ENCODE results near the gene NFIA. TPM values are rescaled to one million over a fixed set of nuclear protein-coding genes. Genes with fewer than 3 reads are reported as not detected.

Gene NFIA
- total and polyA plus RNA-seq, 10 of the 15 experiments (the other 5 are each of a cell fraction or from before 2014, with no cell fraction given), result 0.10 to 0.16 TPM; not detected in 8

GRCh38 chr1:61343734-61344420, 261.5 kb downstream of the NFIA start:
- WGBS (ENCODE audit: insufficient coverage, insufficient replicate concordance, low lambda C conversion rate, missing lambda C conversion rate), result 39% methylated on average over 6 of the region's 6 CpGs
- H3K27ac ChIP-seq (ENCODE audit: control insufficient read depth, insufficient read depth), result no peak overlapping the region
- no peak for TF ChIP-seq ATF3 (IDR thresholded peaks at IDR 0.05; ENCODE audit: borderline replicate concordance, extremely low read depth, low read depth, low read length)
- no peak for TF ChIP-seq TBL1XR1 (IDR thresholded peaks at IDR 0.05; ENCODE audit: low read depth, low read length)
- TF ChIP-seq ZNF384 (IDR thresholded peaks at IDR 0.05; ENCODE audit: borderline replicate concordance, low read depth, low read length), result no peak
- peaks cover 0 to 2% of the 10 kb centered on the region in 2 experiments; a peak in 3 of 4 replicates for H3K27me3 ChIP-seq (replicated peaks in 1 of 2; ENCODE audit: control insufficient read depth in 2 of 2, insufficient read depth in 2 of 2, low read length in 1 of 2)
- intact Hi-C loops (cut with micrococcal nuclease; ENCODE audit: unreplicated experiment) (loop anchor here (10.0 kb wide), 1 partner anchor 369 kb away; no protein-coding TSS in a partner anchor), in situ Hi-C loops (cut with MboI) (no loop called here)
- SMC1A ChIA-PET (ENCODE audit: uncharacterized antibody, unreplicated experiment), result no interaction called here
- RAD21 ChIA-PET (ENCODE audit: unreplicated experiment), result interaction anchor here (1.1 kb wide), 1 partner anchor 12 kb away, joined by 3 read pairs; no protein-coding TSS in a partner anchor
- BruUV-seq (replicated peaks), result no TSS peak
- no peaks in the 10 kb centered on the region for H3K4me1 ChIP-seq (ENCODE audit: control insufficient read depth, insufficient read depth, low read length)
- no peaks in the 10 kb centered on the region; the same call in 2 of the 3 replicates for H3K9me3 ChIP-seq (replicated peaks; ENCODE audit: control insufficient read depth, insufficient read depth, low read length)
- POLR2A ChIA-PET, result no interaction called here
- CTCF ChIA-PET, result no interaction called here
- no peak overlapping the region for H3K4me3 ChIP-seq
- H3K4me2 ChIP-seq (ENCODE audit: control insufficient read depth, insufficient read depth), result no peak overlapping the region
- FAIRE-seq, result no peak
- no peak for ATAC-seq
- H4K20me1 ChIP-seq (ENCODE audit: control insufficient read depth, insufficient read depth), result no peaks in the 10 kb centered on the region
- no peaks in the 10 kb centered on the region for H3K36me3 ChIP-seq (ENCODE audit: control insufficient read depth in 2 of 2, insufficient read depth in 2 of 2, low read length in 1 of 2)
- no peak overlapping the region for H3K9ac ChIP-seq (ENCODE audit: control insufficient read depth, insufficient read depth, low read length)
- H2AFZ ChIP-seq (ENCODE audit: control insufficient read depth, low read depth, low read length), result no peak overlapping the region
- H3K79me2 ChIP-seq (ENCODE audit: control insufficient read depth, insufficient read depth, low read length), result no peaks in the 10 kb centered on the region
- DNase-seq (ENCODE audit: low read depth, low spot score), result no peak

GRCh38 chr1:61344696-61345095, 262.3 kb downstream of the NFIA start:
- H2AFZ ChIP-seq (ENCODE audit: control insufficient read depth, low read depth, low read length), result no peak overlapping the region
- FAIRE-seq, result no peak
- peaks cover 0 to 1% of the 10 kb centered on the region in 2 experiments; a peak in 3 of 4 replicates for H3K27me3 ChIP-seq (replicated peaks in 1 of 2; ENCODE audit: control insufficient read depth in 2 of 2, insufficient read depth in 2 of 2, low read length in 1 of 2)
- H3K36me3 ChIP-seq (ENCODE audit: control insufficient read depth in 2 of 2, insufficient read depth in 2 of 2, low read length in 1 of 2), result no peaks in the 10 kb centered on the region
- H3K79me2 ChIP-seq (ENCODE audit: control insufficient read depth, insufficient read depth, low read length), result no peaks in the 10 kb centered on the region
- no peak for DNase-seq (ENCODE audit: low read depth, low spot score)
- RAD21 ChIA-PET (ENCODE audit: unreplicated experiment), result no interaction called here
- H3K9ac ChIP-seq (ENCODE audit: control insufficient read depth, insufficient read depth, low read length), result no peak overlapping the region
- TF ChIP-seq SP1 (IDR thresholded peaks at IDR 0.05; ENCODE audit: low read depth, low read length), result no peak
- TF ChIP-seq PML (IDR thresholded peaks at IDR 0.05; ENCODE audit: low read length), result no peak
- TF ChIP-seq ZNF207 (IDR thresholded peaks at IDR 0.05; ENCODE audit: borderline replicate concordance), result no peak
- no peak for TF ChIP-seq RAD51 (IDR thresholded peaks at IDR 0.05)
- TF ChIP-seq BMI1 (IDR thresholded peaks at IDR 0.05; ENCODE audit: borderline replicate concordance), result no peak
- no peak for TF ChIP-seq BACH1 (IDR thresholded peaks at IDR 0.05; ENCODE audit: borderline replicate concordance)
- no peaks in the 10 kb centered on the region for H4K20me1 ChIP-seq (ENCODE audit: control insufficient read depth, insufficient read depth)
- in situ Hi-C loops (cut with MboI) (no loop called here), intact Hi-C loops (cut with micrococcal nuclease; ENCODE audit: unreplicated experiment) (loop anchor here (10.0 kb wide), 1 partner anchor 370 kb away; no protein-coding TSS in a partner anchor)
- no peaks in the 10 kb centered on the region; the same call in 2 of the 3 replicates for H3K9me3 ChIP-seq (replicated peaks; ENCODE audit: control insufficient read depth, insufficient read depth, low read length)
- no peak overlapping the region for H3K4me2 ChIP-seq (ENCODE audit: control insufficient read depth, insufficient read depth)
- H3K27ac ChIP-seq (ENCODE audit: control insufficient read depth, insufficient read depth), result no peak overlapping the region
- SMC1A ChIA-PET (ENCODE audit: uncharacterized antibody, unreplicated experiment), result no interaction called here
- POLR2A ChIA-PET, result no interaction called here
- ATAC-seq, result no peak
- CTCF ChIA-PET, result no interaction called here
- no peaks in the 10 kb centered on the region for H3K4me1 ChIP-seq (ENCODE audit: control insufficient read depth, insufficient read depth, low read length)
- 54% methylated on average over 2 of the region's 2 CpGs for WGBS (ENCODE audit: insufficient coverage, insufficient replicate concordance, low lambda C conversion rate, missing lambda C conversion rate)
- no peak overlapping the region for H3K4me3 ChIP-seq
- no TSS peak for BruUV-seq (replicated peaks)

Data from GM12878 (cell line).